Measurements from ENCODE around the gene ZNF496. TPM values are rescaled to one million over a fixed set of nuclear protein-coding genes. Genes with fewer than 3 reads are reported as not detected.
"Not testable (repeated sequence)": the region's sequence is repeated elsewhere in the genome, so short reads cannot be mapped to it uniquely, and the experiment has no call there.

The ZNF496 gene
- total RNA-seq, 1 donor from 2014 or later, result 91.8 TPM

- H3K36me3 ChIP-seq (ENCODE audit: control insufficient read depth, insufficient read depth, low read length), result no peaks in the 10 kb centered on the region
Observed at GRCh38 chr1:247270003-247270402, 61.7 kb downstream of the ZNF496 start.

GRCh38 chr1:247269133-247269532 is 62.5 kb downstream of the ZNF496 start:
- no peak for DNase-seq (ENCODE audit: low read depth)
- H3K36me3 ChIP-seq (ENCODE audit: control insufficient read depth, insufficient read depth, low read length), result no peaks in the 10 kb centered on the region
- no peak overlapping the region for H3K4me3 ChIP-seq (ENCODE audit: low read depth, low read length)
- no peak for TF ChIP-seq CTCF (IDR thresholded peaks at IDR 0.05; ENCODE audit: insufficient read depth, low read length, poor library complexity, severe bottlenecking)
- H3K27me3 ChIP-seq (ENCODE audit: control insufficient read depth, insufficient read depth, low read length), result no peaks in the 10 kb centered on the region

More at GRCh38 chr1:247270003-247270402, 61.7 kb downstream of the ZNF496 start:
- Histone ChIP-seq H3K27me3 (ENCODE audit: control insufficient read depth, insufficient read depth, low read length) (no peaks in the 10 kb centered on the region), H3K4me3 (ENCODE audit: low read depth, low read length) (no peak overlapping the region)
- DNase-seq (ENCODE audit: low read depth), result no peak
- no peak for TF ChIP-seq CTCF (IDR thresholded peaks at IDR 0.05; ENCODE audit: insufficient read depth, low read length, poor library complexity, severe bottlenecking)

- no peak for DNase-seq (ENCODE audit: low read depth)
- Histone ChIP-seq H3K4me3 (ENCODE audit: low read depth, low read length) (no peak overlapping the region), H3K36me3 (ENCODE audit: control insufficient read depth, insufficient read depth, low read length) (no peaks in the 10 kb centered on the region), H3K27me3 (ENCODE audit: control insufficient read depth, insufficient read depth, low read length) (no peaks in the 10 kb centered on the region)
- TF ChIP-seq CTCF (IDR thresholded peaks at IDR 0.05; ENCODE audit: insufficient read depth, low read length, poor library complexity, severe bottlenecking), result no peak
Observed at GRCh38 chr1:247268390-247269045, 63.1 kb downstream of the ZNF496 start.

- Histone ChIP-seq H3K36me3 (ENCODE audit: control insufficient read depth, insufficient read depth, low read length) (no peaks in the 10 kb centered on the region), H3K4me3 (ENCODE audit: low read depth, low read length) (no peak overlapping the region), H3K27me3 (ENCODE audit: control insufficient read depth, insufficient read depth, low read length) (no peaks in the 10 kb centered on the region)
- no peak for DNase-seq (ENCODE audit: low read depth)
- TF ChIP-seq CTCF (IDR thresholded peaks at IDR 0.05; ENCODE audit: insufficient read depth, low read length, poor library complexity, severe bottlenecking), result no peak
Observed at GRCh38 chr1:247266053-247266452, 65.6 kb downstream of the ZNF496 start.

GRCh38 chr1:247255772-247256171 is 75.9 kb downstream of the ZNF496 start, which contains the start of gene VN1R5:
Gene VN1R5, plus strand, starts transcription at chr1:247256072.
- not testable (repeated sequence) for H3K36me3 ChIP-seq (ENCODE audit: control insufficient read depth, insufficient read depth, low read length); H3K4me3 ChIP-seq (ENCODE audit: low read depth, low read length); H3K27me3 ChIP-seq (ENCODE audit: control insufficient read depth, insufficient read depth, low read length); DNase-seq (ENCODE audit: low read depth)

GRCh38 chr1:247247568-247247967 is 84.1 kb downstream of the ZNF496 start:
- no peak for TF ChIP-seq CTCF (IDR thresholded peaks at IDR 0.05; ENCODE audit: insufficient read depth, low read length, poor library complexity, severe bottlenecking)
- no peak for DNase-seq (ENCODE audit: low read depth)
- Histone ChIP-seq H3K36me3 (ENCODE audit: control insufficient read depth, insufficient read depth, low read length) (no peaks in the 10 kb centered on the region), H3K27me3 (ENCODE audit: control insufficient read depth, insufficient read depth, low read length) (no peaks in the 10 kb centered on the region), H3K4me3 (ENCODE audit: low read depth, low read length) (no peak overlapping the region)

Other genes starting within 250 kb of the ZNF496 start
- 21.0 and 31.2 TPM in 2 replicates for gene ZNF669, start 227.5 kb downstream of the ZNF496 start, total RNA-seq
- 15.3 and 16.8 TPM in 2 replicates for gene ZNF124, start 159.8 kb downstream of the ZNF496 start, total RNA-seq
- not detected in 2 replicates for gene VN1R5, start 75.8 kb downstream of the ZNF496 start, total RNA-seq
- 1.5 and 2.4 TPM in 2 replicates for gene NLRP3, start 84.3 kb upstream of the ZNF496 start, total RNA-seq
- not detected in 2 replicates for gene OR2B11, start 126.2 kb upstream of the ZNF496 start, total RNA-seq
- gene OR2C3, start 204.6 kb upstream of the ZNF496 start, total RNA-seq, result 0.04 and 0.07 TPM in 2 replicates
- gene GCSAML, start 217.3 kb upstream of the ZNF496 start, total RNA-seq, result 0.04 TPM in 1 of 2 replicates, not detected in the other